ENCODE measurements around the gene LNPK. TPM values are rescaled to one million over a fixed set of nuclear protein-coding genes. Genes with fewer than 3 reads are reported as not detected.

Gene LNPK
- total and polyA plus RNA-seq, 9 of the 15 experiments (the other 6 are each of a cell fraction or from before 2014, with no cell fraction given) = 6.4 to 40.4 (median 21.3) TPM

GRCh38 chr2:176001916-176002687 is at the start of gene LNPK (continued):
- TF ChIP-seq CBX5 (IDR thresholded peaks at IDR 0.05; ENCODE audit: borderline replicate concordance, low read depth) = no peak
- TF ChIP-seq MED1 (CRISPR knock-in tag; IDR thresholded peaks at IDR 0.05; ENCODE audit: borderline replicate concordance) = no peak
- peak; percentile 41; the same call in 1 of the 2 replicates for TF ChIP-seq ZNF175 (CRISPR knock-in tag; IDR thresholded peaks at IDR 0.05; ENCODE audit: low read depth)
- peak; percentile 56 for TF ChIP-seq HCFC1 (IDR thresholded peaks at IDR 0.05; ENCODE audit: low read depth, low read length)
- TF ChIP-seq BRF1 (IDR thresholded peaks at IDR 0.05; ENCODE audit: borderline replicate concordance, extremely low read depth, insufficient read length) = no peak
- TF ChIP-seq TFAP4 (CRISPR knock-in tag; IDR thresholded peaks at IDR 0.05; ENCODE audit: borderline replicate concordance) = peak; percentile 82
- no peak for TF ChIP-seq BDP1 (IDR thresholded peaks at IDR 0.05; ENCODE audit: insufficient read depth, insufficient read length)
- TF ChIP-seq ZNF785 (CRISPR knock-in tag; IDR thresholded peaks at IDR 0.05) = no peak
- TF ChIP-seq HSF4 (CRISPR knock-in tag; IDR thresholded peaks at IDR 0.05; ENCODE audit: borderline replicate concordance) = no peak
- TF ChIP-seq ARID2 (IDR thresholded peaks at IDR 0.05) = no peak
- TF ChIP-seq GATAD2A (IDR thresholded peaks at IDR 0.05) = no peak
- TF ChIP-seq DLX4 (CRISPR knock-in tag; IDR thresholded peaks at IDR 0.05) = no peak
- TF ChIP-seq CBX8 (IDR thresholded peaks at IDR 0.05; ENCODE audit: borderline replicate concordance, extremely low read depth, low read depth, low read length, poor library complexity, severe bottlenecking) = no peak
- TF ChIP-seq NFYB (IDR thresholded peaks at IDR 0.05; ENCODE audit: extremely low read depth, insufficient read length) = no peak
- TF ChIP-seq E2F4 (CRISPR knock-in tag; IDR thresholded peaks at IDR 0.05; ENCODE audit: low read depth) = no peak; the same call in 1 of the 2 replicates
- TF ChIP-seq BHLHE40 (IDR thresholded peaks at IDR 0.05; ENCODE audit: low read length) = peak; percentile 96
- no peak for TF ChIP-seq KLF1 (tag; IDR thresholded peaks at IDR 0.05)
- peak; percentile 73 for TF ChIP-seq ERF (CRISPR knock-in tag; IDR thresholded peaks at IDR 0.05)
- TF ChIP-seq AFF4 (CRISPR knock-in tag; IDR thresholded peaks at IDR 0.05) = no peak
- TF ChIP-seq EWSR1 (IDR thresholded peaks at IDR 0.05; ENCODE audit: borderline replicate concordance, low read depth, partially characterized antibody) = no peak
- TF ChIP-seq RFX1 (IDR thresholded peaks at IDR 0.05) = no peak
- TF ChIP-seq ZNF316 (IDR thresholded peaks at IDR 0.05) = no peak

Data from K562 (cell line).